HepG2 (cell line): ENCODE results near the gene ATP2A3. TPM values are rescaled to one million over a fixed set of nuclear protein-coding genes. Genes with fewer than 3 reads are reported as not detected.
A peak's percentile ranks its signal among the peaks of the same experiment; 100 is the strongest.

Experiments
- GATAD2A ChIP-seq: IDR thresholded peaks from 2 replicates; pipeline ENCODE4 v1.6.1; 2016
- HOXA3 ChIP-seq: sonication (generic); formaldehyde crosslinking; IDR thresholded peaks from 2 replicates; pipeline ENCODE4 v1.5.0; 2020; ENCODE audit warnings: missing genetic modification reagents
- MTA3 ChIP-seq: sonication (generic); formaldehyde crosslinking; IDR thresholded peaks from 2 replicates; pipeline ENCODE4 v1.4.0; 2020; ENCODE audit warnings: missing genetic modification reagents
- MTF1 ChIP-seq: sonication (generic); formaldehyde crosslinking; IDR thresholded peaks from 2 replicates; pipeline ENCODE4 v1.5.0; 2020; ENCODE audit warnings: missing genetic modification reagents
- NR2F1 ChIP-seq, 2 experiments: fragments of 450-650 bp in 1 of 2; formaldehyde crosslinking in 1 of 2; IDR thresholded peaks; 2 replicates each; pipeline versions ENCODE4 v1.5.0 to v1.6.1; 2016 to 2020; ENCODE audit warnings: mild to moderate bottlenecking in 1 of 2, missing compliant biosample characterization in 1 of 2, missing genetic modification reagents in 1 of 2, moderate library complexity in 1 of 2
- TEAD2 ChIP-seq: sonication (generic); formaldehyde crosslinking; IDR thresholded peaks from 2 replicates; pipeline ENCODE4 v1.9.0; 2021; ENCODE audit warnings: missing genetic modification reagents
- TOE1 ChIP-seq: sonication (generic); formaldehyde crosslinking; IDR thresholded peaks from 2 replicates; pipeline ENCODE4 v1.4.0; 2020; ENCODE audit warnings: mild to moderate bottlenecking, missing genetic modification reagents
- ZFP1 ChIP-seq: IDR thresholded peaks from 2 replicates; pipeline ENCODE4 v1.6.1; 2016
- ZFY ChIP-seq: sonication (generic); formaldehyde crosslinking; IDR thresholded peaks from 2 replicates; pipeline ENCODE4 v1.4.0; 2020; ENCODE audit warnings: missing genetic modification reagents
- ZNF431 ChIP-seq: sonication (generic); formaldehyde crosslinking; IDR thresholded peaks from 2 replicates; pipeline ENCODE4 v1.9.0; 2022; ENCODE audit warnings: missing genetic modification reagents, low read depth, mild to moderate bottlenecking, borderline replicate concordance
- ZNF607 ChIP-seq: sonication (generic); formaldehyde crosslinking; IDR thresholded peaks from 2 replicates; pipeline ENCODE4 v1.5.1; 2020; ENCODE audit warnings: missing genetic modification reagents, mild to moderate bottlenecking, borderline replicate concordance
- ZNF768 ChIP-seq: sonication (generic); formaldehyde crosslinking; IDR thresholded peaks from 2 replicates; pipeline ENCODE4 v1.4.0; 2020; ENCODE audit warnings: missing genetic modification reagents
- ZNF850 ChIP-seq: sonication (generic); formaldehyde crosslinking; conservative IDR thresholded peaks from 2 replicates; pipeline ENCODE4 v1.9.0; 2021; ENCODE audit warnings: mild to moderate bottlenecking, missing genetic modification reagents
- polyA plus RNA-seq, 8 experiments: library from polyadenylated mRNA; depleted of rRNA in 3 of 8; stranded (reverse) in 7 of 8; unstranded in 1 of 8; fragments of >200 nt; fragmentation: Illumina TruSeq in 4 of 8; extraction: Trizol in 4 of 8; gene quantifications; 2 replicates each; pipeline versions ENCODE4 v1.2.1 to v1.2.3, GENCODE V29; 2011 to 2016; ENCODE audit warnings: low read depth in 4 of 8, missing spikeins in 1 of 8, mixed read lengths in 1 of 8; ENCODE audit not compliant: insufficient read depth in 1 of 8
- total RNA-seq, 5 experiments: library from RNA; depleted of rRNA; stranded (reverse); fragments of >200 nt; fragmentation: Illumina TruSeq; extraction: Trizol; gene quantifications; 2 replicates each; pipeline ENCODE4 v1.2.3, GENCODE V29; 2016; ENCODE audit warnings: low read depth in 1 of 5
- TF ChIP-seq, protein P1 (sequence below): sonication (generic); formaldehyde crosslinking; IDR thresholded peaks from 2 replicates; pipeline ENCODE4 v1.5.0; 2020; ENCODE audit warnings: missing genetic modification reagents
- TF ChIP-seq, protein P2 (sequence below): sonication (generic); formaldehyde crosslinking; IDR thresholded peaks from 2 replicates; pipeline ENCODE4 v1.4.0; 2020; ENCODE audit warnings: missing genetic modification reagents
- TF ChIP-seq, protein P3 (sequence below): IDR thresholded peaks from 2 replicates; pipeline ENCODE4 v1.6.1; 2012; ENCODE audit warnings: inconsistent platforms
- TF ChIP-seq, protein P4 (sequence below): sonication (generic); formaldehyde crosslinking; IDR thresholded peaks from 2 replicates; pipeline ENCODE4 v1.5.0; 2020; ENCODE audit warnings: mild to moderate bottlenecking, missing genetic modification reagents
- TF ChIP-seq, protein P5 (sequence below): sonication (generic); formaldehyde crosslinking; IDR thresholded peaks from 2 replicates; pipeline ENCODE4 v1.5.1; 2020; ENCODE audit warnings: mild to moderate bottlenecking, missing genetic modification reagents, moderate library complexity
- TF ChIP-seq, protein P6 (sequence below): IDR thresholded peaks from 2 replicates; pipeline ENCODE4 v1.6.1; 2016; ENCODE audit warnings: low read depth, control low read depth

The ATP2A3 gene
- total and polyA plus RNA-seq, 2 of the 13 experiments (the other 11 are each of a cell fraction or from before 2014, with no cell fraction given): 0.07 TPM; not detected in 1

DNA sequence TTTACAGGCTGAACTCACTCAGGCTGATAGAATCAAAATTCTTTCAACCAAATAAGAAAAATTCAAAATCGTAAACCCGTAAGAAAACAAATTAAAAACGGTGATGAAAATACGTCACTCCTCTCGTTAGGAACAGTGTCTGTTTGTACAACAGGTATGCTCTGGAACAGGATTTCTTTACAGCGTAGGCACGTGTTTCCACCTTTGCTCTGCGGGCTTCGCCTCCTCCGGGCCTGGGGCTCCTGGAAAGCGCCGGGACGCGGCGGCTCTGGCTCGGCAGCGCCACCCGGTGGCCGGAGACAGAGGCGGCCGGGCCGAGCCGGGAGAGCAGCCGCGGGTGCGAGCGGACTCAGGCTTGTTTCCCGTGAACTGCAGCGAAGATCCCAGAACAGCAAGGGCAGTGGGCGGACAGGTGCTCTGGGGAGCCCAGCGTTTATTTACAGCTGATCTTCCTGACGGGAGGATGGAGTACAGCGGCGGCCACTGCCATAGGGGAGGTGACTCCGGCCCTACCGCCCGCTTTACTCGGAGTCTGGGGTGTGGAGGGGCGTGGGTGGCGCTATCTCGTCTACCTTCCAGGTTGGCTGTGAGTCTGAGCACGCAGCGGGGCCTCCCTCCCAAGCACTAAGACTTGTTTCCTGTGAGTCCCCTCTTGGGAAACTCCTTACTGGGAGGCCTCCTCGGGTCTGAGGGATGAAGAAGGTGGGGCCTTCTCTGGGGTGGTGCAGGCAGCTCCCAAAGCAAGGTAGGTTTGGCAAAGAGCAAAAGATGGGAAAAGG, 40.5 kb upstream of the ATP2A3 start (continued):
- no peak for TF ChIP-seq TOE1
- TF ChIP-seq, protein P1, sequence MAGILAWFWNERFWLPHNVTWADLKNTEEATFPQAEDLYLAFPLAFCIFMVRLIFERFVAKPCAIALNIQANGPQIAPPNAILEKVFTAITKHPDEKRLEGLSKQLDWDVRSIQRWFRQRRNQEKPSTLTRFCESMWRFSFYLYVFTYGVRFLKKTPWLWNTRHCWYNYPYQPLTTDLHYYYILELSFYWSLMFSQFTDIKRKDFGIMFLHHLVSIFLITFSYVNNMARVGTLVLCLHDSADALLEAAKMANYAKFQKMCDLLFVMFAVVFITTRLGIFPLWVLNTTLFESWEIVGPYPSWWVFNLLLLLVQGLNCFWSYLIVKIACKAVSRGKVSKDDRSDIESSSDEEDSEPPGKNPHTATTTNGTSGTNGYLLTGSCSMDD: 0 out of 2 replicates have a peak, but pooled peaks have one; percentile 36
- peak; percentile 75 for TF ChIP-seq HOXA3 (CRISPR knock-in tag)
- TF ChIP-seq MTA3 (CRISPR knock-in tag): no peak
- TF ChIP-seq ZNF607 (CRISPR knock-in tag): 0 out of 2 replicates have a peak, but pooled peaks have one; percentile 42
- no peak for TF ChIP-seq ZFP1 (CRISPR knock-in tag)
- peak; percentile 40; the same call in 1 of the 2 replicates for TF ChIP-seq ZNF431 (CRISPR knock-in tag)
- no peak for TF ChIP-seq NR2F1 (CRISPR knock-in tag; IDR thresholded peaks at IDR 0.05)
- TF ChIP-seq ZNF850 (CRISPR knock-in tag): no peak
- TF ChIP-seq, protein P2, sequence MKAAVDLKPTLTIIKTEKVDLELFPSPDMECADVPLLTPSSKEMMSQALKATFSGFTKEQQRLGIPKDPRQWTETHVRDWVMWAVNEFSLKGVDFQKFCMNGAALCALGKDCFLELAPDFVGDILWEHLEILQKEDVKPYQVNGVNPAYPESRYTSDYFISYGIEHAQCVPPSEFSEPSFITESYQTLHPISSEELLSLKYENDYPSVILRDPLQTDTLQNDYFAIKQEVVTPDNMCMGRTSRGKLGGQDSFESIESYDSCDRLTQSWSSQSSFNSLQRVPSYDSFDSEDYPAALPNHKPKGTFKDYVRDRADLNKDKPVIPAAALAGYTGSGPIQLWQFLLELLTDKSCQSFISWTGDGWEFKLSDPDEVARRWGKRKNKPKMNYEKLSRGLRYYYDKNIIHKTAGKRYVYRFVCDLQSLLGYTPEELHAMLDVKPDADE: no peak
- TF ChIP-seq, protein P3, sequence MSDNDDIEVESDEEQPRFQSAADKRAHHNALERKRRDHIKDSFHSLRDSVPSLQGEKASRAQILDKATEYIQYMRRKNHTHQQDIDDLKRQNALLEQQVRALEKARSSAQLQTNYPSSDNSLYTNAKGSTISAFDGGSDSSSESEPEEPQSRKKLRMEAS: peak; percentile 98
- peak; percentile 69; the same call in 1 of the 2 replicates for TF ChIP-seq TEAD2 (CRISPR knock-in tag)
- peak; percentile 22; the same call in 1 of the 2 replicates for TF ChIP-seq GATAD2A
- peak; percentile 64; the same call in 1 of the 2 replicates for TF ChIP-seq MTF1 (CRISPR knock-in tag)
- peak; percentile 92 for TF ChIP-seq ZNF768 (CRISPR knock-in tag)
- TF ChIP-seq, protein P4, sequence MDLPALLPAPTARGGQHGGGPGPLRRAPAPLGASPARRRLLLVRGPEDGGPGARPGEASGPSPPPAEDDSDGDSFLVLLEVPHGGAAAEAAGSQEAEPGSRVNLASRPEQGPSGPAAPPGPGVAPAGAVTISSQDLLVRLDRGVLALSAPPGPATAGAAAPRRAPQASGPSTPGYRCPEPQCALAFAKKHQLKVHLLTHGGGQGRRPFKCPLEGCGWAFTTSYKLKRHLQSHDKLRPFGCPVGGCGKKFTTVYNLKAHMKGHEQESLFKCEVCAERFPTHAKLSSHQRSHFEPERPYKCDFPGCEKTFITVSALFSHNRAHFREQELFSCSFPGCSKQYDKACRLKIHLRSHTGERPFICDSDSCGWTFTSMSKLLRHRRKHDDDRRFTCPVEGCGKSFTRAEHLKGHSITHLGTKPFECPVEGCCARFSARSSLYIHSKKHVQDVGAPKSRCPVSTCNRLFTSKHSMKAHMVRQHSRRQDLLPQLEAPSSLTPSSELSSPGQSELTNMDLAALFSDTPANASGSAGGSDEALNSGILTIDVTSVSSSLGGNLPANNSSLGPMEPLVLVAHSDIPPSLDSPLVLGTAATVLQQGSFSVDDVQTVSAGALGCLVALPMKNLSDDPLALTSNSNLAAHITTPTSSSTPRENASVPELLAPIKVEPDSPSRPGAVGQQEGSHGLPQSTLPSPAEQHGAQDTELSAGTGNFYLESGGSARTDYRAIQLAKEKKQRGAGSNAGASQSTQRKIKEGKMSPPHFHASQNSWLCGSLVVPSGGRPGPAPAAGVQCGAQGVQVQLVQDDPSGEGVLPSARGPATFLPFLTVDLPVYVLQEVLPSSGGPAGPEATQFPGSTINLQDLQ (CRISPR knock-in tag): no peak
- TF ChIP-seq, protein P5, sequence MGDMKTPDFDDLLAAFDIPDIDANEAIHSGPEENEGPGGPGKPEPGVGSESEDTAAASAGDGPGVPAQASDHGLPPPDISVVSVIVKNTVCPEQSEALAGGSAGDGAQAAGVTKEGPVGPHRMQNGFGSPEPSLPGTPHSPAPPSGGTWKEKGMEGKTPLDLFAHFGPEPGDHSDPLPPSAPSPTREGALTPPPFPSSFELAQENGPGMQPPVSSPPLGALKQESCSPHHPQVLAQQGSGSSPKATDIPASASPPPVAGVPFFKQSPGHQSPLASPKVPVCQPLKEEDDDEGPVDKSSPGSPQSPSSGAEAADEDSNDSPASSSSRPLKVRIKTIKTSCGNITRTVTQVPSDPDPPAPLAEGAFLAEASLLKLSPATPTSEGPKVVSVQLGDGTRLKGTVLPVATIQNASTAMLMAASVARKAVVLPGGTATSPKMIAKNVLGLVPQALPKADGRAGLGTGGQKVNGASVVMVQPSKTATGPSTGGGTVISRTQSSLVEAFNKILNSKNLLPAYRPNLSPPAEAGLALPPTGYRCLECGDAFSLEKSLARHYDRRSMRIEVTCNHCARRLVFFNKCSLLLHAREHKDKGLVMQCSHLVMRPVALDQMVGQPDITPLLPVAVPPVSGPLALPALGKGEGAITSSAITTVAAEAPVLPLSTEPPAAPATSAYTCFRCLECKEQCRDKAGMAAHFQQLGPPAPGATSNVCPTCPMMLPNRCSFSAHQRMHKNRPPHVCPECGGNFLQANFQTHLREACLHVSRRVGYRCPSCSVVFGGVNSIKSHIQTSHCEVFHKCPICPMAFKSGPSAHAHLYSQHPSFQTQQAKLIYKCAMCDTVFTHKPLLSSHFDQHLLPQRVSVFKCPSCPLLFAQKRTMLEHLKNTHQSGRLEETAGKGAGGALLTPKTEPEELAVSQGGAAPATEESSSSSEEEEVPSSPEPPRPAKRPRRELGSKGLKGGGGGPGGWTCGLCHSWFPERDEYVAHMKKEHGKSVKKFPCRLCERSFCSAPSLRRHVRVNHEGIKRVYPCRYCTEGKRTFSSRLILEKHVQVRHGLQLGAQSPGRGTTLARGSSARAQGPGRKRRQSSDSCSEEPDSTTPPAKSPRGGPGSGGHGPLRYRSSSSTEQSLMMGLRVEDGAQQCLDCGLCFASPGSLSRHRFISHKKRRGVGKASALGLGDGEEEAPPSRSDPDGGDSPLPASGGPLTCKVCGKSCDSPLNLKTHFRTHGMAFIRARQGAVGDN (CRISPR knock-in tag): peak; percentile 89
- TF ChIP-seq, protein P6, sequence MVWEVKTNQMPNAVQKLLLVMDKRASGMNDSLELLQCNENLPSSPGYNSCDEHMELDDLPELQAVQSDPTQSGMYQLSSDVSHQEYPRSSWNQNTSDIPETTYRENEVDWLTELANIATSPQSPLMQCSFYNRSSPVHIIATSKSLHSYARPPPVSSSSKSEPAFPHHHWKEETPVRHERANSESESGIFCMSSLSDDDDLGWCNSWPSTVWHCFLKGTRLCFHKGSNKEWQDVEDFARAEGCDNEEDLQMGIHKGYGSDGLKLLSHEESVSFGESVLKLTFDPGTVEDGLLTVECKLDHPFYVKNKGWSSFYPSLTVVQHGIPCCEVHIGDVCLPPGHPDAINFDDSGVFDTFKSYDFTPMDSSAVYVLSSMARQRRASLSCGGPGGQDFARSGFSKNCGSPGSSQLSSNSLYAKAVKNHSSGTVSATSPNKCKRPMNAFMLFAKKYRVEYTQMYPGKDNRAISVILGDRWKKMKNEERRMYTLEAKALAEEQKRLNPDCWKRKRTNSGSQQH: no peak
- TF ChIP-seq ZFY (CRISPR knock-in tag): peak; percentile 84
